ENCODE data around the gene RMC1.
"Not testable (repeated sequence)": the region's sequence is repeated elsewhere in the genome, so short reads cannot be mapped to it uniquely, and the experiment has no call there.

The RMC1 gene

GRCh38 chr18:23567671-23568070 is 64.4 kb downstream of the RMC1 start:
- DNase-seq, result no peak

- DNase-seq, result no peak
These were observed 65.2 kb downstream of the RMC1 start for GRCh38 chr18:23568281-23569138.

- no peak for DNase-seq
These were observed 66.2 kb downstream of the RMC1 start for GRCh38 chr18:23569299-23570063.

- DNase-seq, result no peak
These were observed 67.7 kb downstream of the RMC1 start for GRCh38 chr18:23570912-23571504.

GRCh38 chr18:23572012-23572411 is 68.7 kb downstream of the RMC1 start:
- no peak for DNase-seq

GRCh38 chr18:23572570-23572969 is 69.3 kb downstream of the RMC1 start:
- DNase-seq, result no peak

GRCh38 chr18:23573020-23573419 is 69.7 kb downstream of the RMC1 start:
- DNase-seq, result no peak

- peak; percentile 70 for DNase-seq
These were observed 70.5 kb downstream of the RMC1 start for GRCh38 chr18:23573626-23574431.

- no peak for DNase-seq
These were observed 71.4 kb downstream of the RMC1 start for GRCh38 chr18:23574611-23575308.

GRCh38 chr18:23575309-23575651 is 72.0 kb downstream of the RMC1 start:
- no peak for DNase-seq

GRCh38 chr18:23577521-23577920 is 74.2 kb downstream of the RMC1 start:
- DNase-seq, result not testable (repeated sequence)

- no peak for DNase-seq
These were observed 74.9 kb downstream of the RMC1 start for GRCh38 chr18:23578067-23578701.

GRCh38 chr18:23578891-23579653 is 75.8 kb downstream of the RMC1 start:
- DNase-seq, result no peak

- DNase-seq, result no peak
These were observed 77.5 kb downstream of the RMC1 start for GRCh38 chr18:23580677-23581367.
